COR-L47 (cell line): Measurements from ENCODE around the gene HOXB1.

ENCODE experiments used
- DNase-seq: peaks from one replicate; lab custom pipeline; 2025; lab: John Stamatoyannopoulos, UW

Gene HOXB1

GRCh38 chr17:48554412-48555257, 23.8 kb upstream of the HOXB1 start:
- DNase-seq, result no peak

GRCh38 chr17:48553826-48554225, 23.0 kb upstream of the HOXB1 start:
- no peak for DNase-seq

GRCh38 chr17:48553190-48553547, 22.4 kb upstream of the HOXB1 start:
- DNase-seq, result no peak

DNA sequence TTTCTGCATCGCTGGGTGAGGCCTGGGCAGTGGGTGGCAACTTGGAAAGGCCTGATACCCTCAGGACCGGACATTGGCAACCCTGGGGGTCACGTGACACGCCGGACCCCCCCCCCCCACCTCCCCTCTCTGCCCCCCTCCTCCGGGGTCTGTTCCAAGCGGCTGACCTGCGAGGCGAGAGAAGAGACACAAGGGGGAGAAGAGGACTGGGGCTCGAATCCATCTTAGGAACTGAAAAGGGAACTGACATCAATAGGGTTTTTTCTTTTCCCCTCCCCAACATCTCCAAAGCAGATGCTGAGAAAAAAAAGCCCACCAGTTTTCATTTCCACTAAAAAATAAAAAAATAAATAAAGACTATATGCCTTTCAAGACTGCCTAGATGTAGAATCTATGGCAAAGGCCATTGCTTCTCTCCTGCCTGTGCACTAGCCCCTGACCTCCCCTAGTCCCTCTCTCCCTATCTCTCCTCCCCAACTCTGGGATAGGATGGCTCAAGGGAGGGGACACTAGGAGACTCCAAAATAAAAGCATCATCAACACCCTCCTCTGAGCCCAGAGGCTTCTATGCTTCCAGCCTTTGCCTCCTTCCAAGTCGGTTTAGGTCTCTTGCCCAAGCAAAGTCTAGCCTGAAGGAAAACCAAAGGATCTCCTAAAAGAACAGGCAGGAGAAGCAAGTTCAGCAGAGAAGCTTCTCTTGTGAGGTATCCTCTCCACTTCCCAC, 21.8 kb upstream of the HOXB1 start:
- DNase-seq, result no peak

DNA sequence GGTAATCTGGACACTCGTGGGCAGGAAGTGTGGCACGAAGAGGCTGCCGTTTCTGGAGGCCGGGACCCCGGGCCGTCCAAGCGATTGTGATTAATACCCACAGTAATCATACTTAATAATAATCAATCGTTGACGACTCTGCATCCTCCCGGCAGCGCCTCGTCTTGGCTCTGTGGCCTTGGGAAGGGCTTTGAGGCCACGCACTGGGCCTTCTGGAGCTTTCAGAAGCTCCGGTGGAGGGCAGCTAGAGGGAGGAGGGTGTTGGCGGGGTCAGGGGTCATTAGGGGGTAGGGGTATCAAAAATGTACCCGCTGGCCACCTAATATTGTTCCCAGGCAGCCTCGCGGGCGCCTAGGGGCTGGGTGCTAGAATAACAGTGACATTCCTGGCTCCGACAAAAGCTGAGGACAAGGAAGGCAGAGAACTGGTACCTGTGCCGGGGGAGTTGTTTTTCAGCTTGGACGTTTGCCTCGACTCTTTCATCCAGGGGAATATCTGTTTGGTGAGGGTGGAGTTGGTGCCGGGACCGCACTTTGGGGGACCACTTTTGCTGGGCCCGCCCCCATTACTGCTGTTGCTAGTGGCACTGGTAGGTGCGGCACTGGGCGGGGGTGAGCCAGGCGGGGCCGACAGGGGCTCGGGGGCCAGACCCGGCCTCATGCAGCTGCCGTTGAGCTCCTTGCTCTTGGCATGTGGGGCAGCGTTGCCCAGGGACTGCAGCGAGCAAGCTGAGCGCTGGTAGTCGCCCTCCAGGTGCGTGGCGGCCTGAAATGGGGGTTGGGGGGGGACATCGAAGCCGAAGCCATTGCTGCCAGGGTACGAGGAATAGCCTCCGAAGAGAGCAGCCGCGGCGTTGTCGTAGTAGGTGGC, 21.0 kb upstream of the HOXB1 start:
- no peak for DNase-seq

- DNase-seq, result no peak
Measured at GRCh38 chr17:48551214-48551555, 20.4 kb upstream of the HOXB1 start.

DNA sequence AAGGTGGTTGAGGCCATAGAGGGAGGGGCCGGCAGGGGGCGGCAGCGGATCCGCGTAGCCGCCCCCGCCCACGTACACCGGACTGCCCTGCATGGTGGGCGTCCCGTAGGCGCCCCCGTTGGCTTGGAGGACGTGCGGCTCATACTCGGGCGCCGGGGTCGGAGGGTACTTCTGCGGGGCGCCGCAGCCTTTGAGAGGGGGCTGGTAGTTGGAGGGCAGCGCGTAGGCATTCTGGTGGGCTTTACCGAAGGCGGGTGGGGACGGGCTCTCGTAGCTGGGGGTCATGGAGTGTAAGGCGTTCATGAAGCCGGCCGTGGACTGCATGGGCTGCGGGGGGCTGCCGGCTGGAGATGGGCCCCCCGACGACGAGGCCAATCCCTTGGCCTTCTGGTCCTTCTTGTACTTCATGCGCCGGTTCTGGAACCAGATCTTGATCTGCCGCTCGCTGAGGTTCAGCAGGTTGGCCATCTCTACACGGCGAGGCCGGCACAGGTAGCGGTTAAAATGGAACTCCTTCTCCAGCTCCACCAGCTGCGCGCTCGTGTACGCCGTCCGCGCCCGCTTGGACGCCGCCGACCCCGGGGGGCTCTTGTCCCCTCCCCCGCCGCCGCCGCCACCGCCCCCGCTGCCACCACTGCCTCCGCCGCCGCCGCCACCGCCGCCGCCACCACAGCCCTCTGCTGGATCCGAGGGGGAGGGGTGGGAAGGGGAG, 19.8 kb upstream of the HOXB1 start:
- DNase-seq, result no peak

DNA sequence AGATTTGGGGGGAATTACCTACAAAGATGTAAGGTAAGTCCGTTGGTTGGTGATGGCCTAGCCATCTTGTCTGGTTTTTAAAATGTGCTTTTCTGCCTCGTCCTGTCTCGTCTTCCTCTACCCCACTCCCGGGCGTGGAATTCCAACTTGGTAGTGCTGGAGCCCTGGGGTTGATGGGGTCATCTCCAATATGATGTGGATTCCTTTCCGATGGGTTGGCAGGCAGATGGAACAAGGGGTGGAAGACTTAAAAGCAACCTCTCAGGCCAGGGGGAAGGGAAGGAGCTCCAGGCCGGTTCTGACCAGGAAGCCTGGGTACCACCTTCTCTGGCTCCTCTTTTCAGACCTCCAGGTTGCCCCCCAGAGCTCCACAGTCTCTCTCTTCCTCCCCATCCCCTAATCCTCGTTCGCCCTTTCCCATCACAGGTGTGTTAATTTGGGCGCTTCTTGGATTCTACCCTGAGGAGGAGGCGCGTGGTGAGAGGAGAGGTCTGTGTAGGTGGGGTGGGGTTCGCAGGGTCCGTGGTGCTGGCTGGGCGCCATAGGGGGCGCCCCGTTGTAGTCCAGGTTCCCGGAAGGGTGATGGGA, 19.2 kb upstream of the HOXB1 start:
- no peak for DNase-seq

- no peak for DNase-seq
Measured at GRCh38 chr17:48549281-48549630, 18.4 kb upstream of the HOXB1 start.

GRCh38 chr17:48548523-48549280, 17.9 kb upstream of the HOXB1 start:
- no peak for DNase-seq

DNA sequence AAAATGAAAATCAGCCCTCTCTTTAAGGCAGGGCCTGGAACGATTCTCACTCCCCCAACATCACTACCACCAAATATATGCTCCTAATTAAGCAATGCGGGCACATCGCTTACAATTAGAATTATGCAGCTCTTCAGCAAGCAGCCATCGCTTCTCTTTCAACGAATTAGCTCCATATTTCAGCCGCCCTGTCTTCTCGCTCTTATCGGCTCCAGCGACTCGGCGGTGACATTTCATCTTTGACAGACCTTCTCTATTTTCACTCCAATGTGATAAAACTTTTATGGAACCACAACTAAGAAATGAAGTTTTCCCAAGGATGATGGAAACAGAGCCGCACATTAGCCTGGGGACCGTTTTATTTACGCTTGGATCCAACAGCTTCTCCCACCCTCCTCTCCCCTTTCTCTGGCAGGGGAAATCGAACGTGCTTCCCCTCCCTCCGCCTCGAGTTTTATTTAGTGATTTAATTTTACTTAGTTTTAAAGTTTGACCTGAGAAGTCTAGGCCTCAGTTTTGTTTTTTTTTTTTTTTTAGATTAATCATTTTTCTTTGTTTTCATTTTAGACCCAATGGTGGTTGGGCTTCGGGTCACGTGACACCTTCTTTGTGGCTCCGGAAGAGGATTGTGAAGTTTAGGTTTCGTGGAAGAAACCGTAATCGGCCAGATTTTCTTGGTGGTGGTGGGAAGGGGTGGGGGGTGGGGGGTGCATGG, 17.2 kb upstream of the HOXB1 start:
- DNase-seq, result no peak

DNA sequence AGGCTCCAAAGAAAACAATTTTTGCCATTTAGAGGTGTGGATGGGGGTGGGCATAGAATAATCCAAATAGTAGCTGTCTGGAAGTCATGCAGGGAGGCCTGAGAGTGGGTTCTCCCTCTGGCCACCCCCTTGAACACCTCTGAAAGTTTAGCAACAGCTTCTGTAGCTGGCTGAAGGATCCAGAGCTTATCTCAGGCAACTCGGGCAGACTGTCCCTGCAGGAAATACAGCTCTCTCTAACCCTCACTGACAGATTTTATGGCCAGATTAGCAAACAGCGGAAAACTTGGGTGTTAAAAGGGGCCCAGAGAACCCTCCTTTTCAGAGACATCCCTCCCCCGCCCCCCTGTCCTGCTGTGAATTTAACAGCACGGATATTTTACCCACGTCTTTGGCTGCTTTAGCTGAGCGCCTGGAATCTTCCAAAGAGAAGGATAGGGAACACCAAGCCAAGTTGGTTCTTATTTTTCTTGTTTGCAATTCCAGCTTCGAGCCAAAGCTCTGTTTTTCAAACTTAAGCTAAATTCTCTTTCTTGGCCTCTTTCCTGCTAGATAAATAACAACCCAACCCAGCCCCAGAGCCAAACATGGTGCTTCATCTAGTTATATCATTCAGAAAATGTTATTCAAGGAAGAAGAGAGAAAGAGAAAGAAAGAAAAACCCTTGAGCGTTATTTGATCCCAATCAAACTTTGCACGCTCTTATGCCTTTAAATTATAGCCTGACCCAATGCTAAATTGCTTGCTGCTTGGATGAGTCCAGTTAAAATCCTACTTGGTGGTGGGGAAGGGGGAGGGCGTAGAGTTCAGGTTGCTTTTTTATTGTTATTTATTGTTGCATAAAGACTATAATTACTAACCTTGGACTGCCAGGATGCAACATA, 16.4 kb upstream of the HOXB1 start:
- peak; percentile 48 for DNase-seq

DNA sequence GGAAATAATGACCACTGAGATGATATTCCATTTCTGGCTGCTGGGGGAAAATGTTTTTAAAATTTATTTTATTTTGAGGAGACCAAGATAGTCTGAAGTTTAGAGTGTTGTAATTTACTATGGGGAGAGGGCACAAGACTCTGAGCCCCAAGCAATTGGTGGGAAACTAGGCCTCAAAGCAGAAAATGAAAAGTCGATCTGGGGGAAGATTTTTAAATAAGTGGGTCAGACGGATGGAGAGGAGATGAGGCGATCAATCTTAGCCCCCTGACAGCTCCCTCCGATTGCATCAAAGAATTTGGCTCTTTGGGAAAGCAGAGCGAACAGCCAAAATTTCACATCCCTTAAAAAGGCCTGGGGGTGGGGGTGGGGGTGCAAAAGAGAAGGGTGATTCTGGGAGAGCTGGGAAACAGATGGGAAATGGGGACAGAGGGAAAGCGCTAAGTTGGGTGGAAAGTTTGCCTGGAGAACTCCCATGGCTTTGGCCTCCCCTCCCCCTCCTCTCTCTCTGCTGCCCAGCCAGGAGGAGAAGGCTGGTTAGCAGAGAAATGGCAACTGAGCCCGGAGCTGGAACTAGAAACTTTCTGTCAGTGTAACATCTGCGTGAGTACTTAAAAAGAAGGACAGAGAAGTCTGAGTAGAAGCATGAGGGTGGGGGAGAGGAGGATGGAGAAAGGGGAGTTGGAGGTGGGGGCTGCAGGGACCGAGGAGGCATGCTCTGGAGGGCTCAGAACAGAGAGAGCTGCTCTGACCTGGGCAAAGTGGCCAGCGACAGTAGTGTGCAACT, 15.5 kb upstream of the HOXB1 start:
- DNase-seq, result no peak

GRCh38 chr17:48545539-48545938, 14.7 kb upstream of the HOXB1 start:
- no peak for DNase-seq

DNA sequence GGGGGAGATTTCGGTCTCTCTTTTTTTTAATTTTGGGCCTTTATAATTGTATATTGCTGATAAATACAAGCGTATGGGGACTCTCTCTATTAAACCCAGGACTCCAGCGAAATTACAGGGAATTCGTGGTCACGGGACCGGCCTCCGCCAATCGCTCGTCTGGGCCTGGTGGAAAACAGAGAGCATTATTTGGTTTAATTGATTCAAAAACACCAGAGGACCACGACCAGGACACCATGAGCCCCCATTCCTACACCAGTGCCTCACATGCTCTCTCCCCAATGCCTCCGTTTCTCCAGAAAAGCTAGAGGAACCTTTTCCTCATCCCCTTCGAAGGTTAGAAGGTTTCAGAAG, 14.2 kb upstream of the HOXB1 start, which contains the start of gene HOXB2:
TSS of gene HOXB2 (minus strand) at position 88 of the 354 bp plus-strand sequence. CDS start 198 bp downstream, outside the sequence.
- DNase-seq, result no peak

GRCh38 chr17:48544349-48545021, 13.7 kb upstream of the HOXB1 start:
- peak; percentile 27 for DNase-seq

- DNase-seq, result no peak
Measured at GRCh38 chr17:48543854-48544348, 13.1 kb upstream of the HOXB1 start.
